Spleen (tissue), 11 donors: ENCODE measurements around the gene OXA1L. TPM values are rescaled to one million over a fixed set of nuclear protein-coding genes. Genes with fewer than 3 reads are reported as not detected.

Experiments used
- DNase-seq: peaks from one replicate; pipeline ENCODE4 v3.0.0-alpha.2; 2020
- H3K27ac ChIP-seq, 8 donors: fragments of 200-600 bp; sonication (generic) in 7 of 8; 1 replicate in 4 of 8; 2 replicates in 4 of 8; pipeline versions ENCODE4 v1.5.0 to v1.8.0; 2016 to 2021; ENCODE audit warnings: inconsistent platforms in 4 of 8, mild to moderate bottlenecking in 4 of 8, moderate library complexity in 1 of 8
- H3K27me3 ChIP-seq, 7 donors: fragments of 200-600 bp; sonication (generic) in 6 of 7; replicated peaks in 1 of 7; 1 replicate in 4 of 7; 2 replicates in 3 of 7; pipeline versions ENCODE4 v1.5.0 to v1.8.0; 2016 to 2021; ENCODE audit warnings: inconsistent platforms in 3 of 7, mild to moderate bottlenecking in 1 of 7
- H3K36me3 ChIP-seq, 6 donors: fragments of 200-600 bp; sonication (generic) in 5 of 6; 1 replicate in 4 of 6; 2 replicates in 2 of 6; pipeline versions ENCODE4 v1.5.0 to v1.8.0; 2016 to 2021; ENCODE audit warnings: inconsistent platforms in 2 of 6
- H3K4me1 ChIP-seq, 6 donors: fragments of 200-600 bp; sonication (generic) in 5 of 6; 1 replicate in 3 of 6; 2 replicates in 3 of 6; pipeline versions ENCODE4 v1.5.0 to v1.8.0; 2016 to 2021; ENCODE audit warnings: inconsistent platforms in 3 of 6
- H3K4me3 ChIP-seq, 8 donors: fragments of 200-600 bp; sonication (generic) in 7 of 8; 1 replicate in 4 of 8; 2 replicates in 4 of 8; pipeline versions ENCODE4 v1.5.0 to v1.8.0; 2016 to 2021; ENCODE audit warnings: inconsistent platforms in 4 of 8, mild to moderate bottlenecking in 4 of 8, moderate library complexity in 2 of 8
- H3K9me3 ChIP-seq, 8 donors: fragments of 200-600 bp; sonication (generic) in 7 of 8; 1 replicate in 4 of 8; 2 replicates in 4 of 8; pipeline versions ENCODE4 v1.5.0 to v1.8.0; 2016 to 2021; ENCODE audit warnings: inconsistent platforms in 4 of 8
- CTCF ChIP-seq, 11 experiments: fragments of 200-600 bp in 7 of 11; fragments of 450-650 bp in 4 of 11; sonication (generic) in 4 of 11; IDR thresholded peaks in 8 of 11; conservative IDR thresholded peaks in 3 of 11; 1 replicate in 7 of 11; 2 replicates in 4 of 11; pipeline versions ENCODE4 v1.4.0 to v1.8.0; 2016 to 2021; ENCODE audit warnings: antibody characterized with exemption in 11 of 11, inconsistent platforms in 4 of 11, mild to moderate bottlenecking in 1 of 11
- POLR2A ChIP-seq, 3 donors: fragments of 450-650 bp; IDR thresholded peaks; one replicate each; pipeline ENCODE4 v1.5.1; 2017; ENCODE audit warnings: antibody characterized with exemption in 3 of 3, mild to moderate bottlenecking in 1 of 3
- POLR2AphosphoS5 ChIP-seq, 3 donors: sonication (generic); formaldehyde crosslinking; IDR thresholded peaks; one replicate each; pipeline ENCODE4 v1.5.1; 2017; ENCODE audit warnings: antibody characterized with exemption in 3 of 3
- WGBS, 5 donors: extraction: QIAGEN DNeasy Blood & Tissue Kit in 3 of 5; methylation state at CpG; one replicate each; pipeline versions ENCODE4 v1.1.5 to v1.1.7; 2013 to 2018; 5-methylcytosine and 5-hydroxymethylcytosine counted together
- intact Hi-C: fragments of 100-400 bp; cut with DNase I; formaldehyde crosslinking; loops from one replicate; pipeline ENCODE4 v1.15.0; 2023; ENCODE audit warnings: low total_unique reads
- polyA plus RNA-seq, 3 donors: library from polyadenylated mRNA; stranded (reverse); fragments of 200-250 nt; gene quantifications; one replicate each; pipeline ENCODE4 v1.2.1, GENCODE V29; 2013
- total RNA-seq, 7 donors: library from RNA; depleted of rRNA in 3 of 7; stranded (reverse); fragments of >200 nt in 3 of 7; fragmentation: NEBNext Ultra II Directional in 4 of 7; extraction: Animal tissue kit (Norgen Biotek cat#: 25700) in 4 of 7; gene quantifications; one replicate each; pipeline versions ENCODE4 v1.1.0 to v1.2.1, GENCODE V29; 2016 to 2021
- donor health status: healthy with polysubstance abuse.
- donor health status: DM: no; HTN: no; CAD: no; lungs with moderate emphysema.
- donor health status: DM: no; HTN: no; CAD: no.
- donor health status: Bipolar disorder and iron deficiency.
- donor health status: healthy.
- donor health status: DM: no; HTN: no; CAD: no.
- donor health status: DM: yes; HTN: yes; CAD: no.

The OXA1L gene
- total and polyA plus RNA-seq, 10 donors: 73.5 to 133 (median 109) TPM

DNA sequence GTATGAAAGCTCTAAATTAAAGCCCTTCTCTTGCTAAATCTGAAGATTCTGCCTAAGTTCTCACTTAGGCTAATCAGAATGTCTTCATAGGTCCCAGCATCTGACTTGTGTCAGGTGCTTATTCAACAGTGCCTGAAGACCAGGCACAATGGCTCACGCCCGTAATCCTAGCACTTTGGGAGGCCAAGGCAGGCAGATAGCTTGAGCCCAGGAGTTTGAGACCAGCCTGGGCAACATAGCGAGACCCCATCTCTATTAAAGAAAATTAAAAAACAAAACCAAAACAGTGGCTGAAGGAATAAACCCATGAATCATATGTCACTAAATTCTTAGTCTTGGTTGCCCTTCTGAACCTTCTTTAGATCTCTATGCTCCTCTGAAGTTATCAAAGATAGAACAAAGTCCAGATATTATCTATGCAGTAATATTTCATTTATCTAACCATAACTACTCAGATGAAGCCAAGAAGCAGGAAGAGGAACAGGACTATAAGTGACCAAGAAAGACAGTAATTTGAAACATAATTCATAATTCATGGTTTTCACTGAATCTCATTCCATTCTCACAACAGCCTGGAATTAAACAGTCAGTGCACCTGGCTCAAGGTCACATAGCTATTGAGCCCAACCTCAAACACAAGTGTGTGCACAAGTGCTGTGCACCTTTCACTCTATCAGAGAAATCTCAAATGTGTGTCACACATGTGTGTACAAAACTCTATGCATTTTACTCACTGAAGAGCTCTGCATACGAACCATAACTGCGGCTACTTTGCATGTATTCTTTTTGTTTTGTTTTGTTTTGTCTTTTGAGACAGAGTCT is 42.1 kb downstream of the OXA1L start:
- H3K27me3 ChIP-seq: no peaks in the 10 kb centered on the region
- DNase-seq: no peak
- peaks cover 7 to 96% (median 63%) of the 10 kb centered on the region in 6 donors for H3K4me1 ChIP-seq
- 79 to 91% (median 91%) methylated on average over 5 of the region's 5 CpGs for WGBS, 5 donors
- H3K9me3 ChIP-seq: no peaks in the 10 kb centered on the region
- intact Hi-C loops: no loop called here
- H3K27ac ChIP-seq: peak overlapping the region in 4 of 8 donors; percentile 2 to 54 (median 18)
- no peak overlapping the region for H3K4me3 ChIP-seq
- H3K36me3 ChIP-seq: peaks cover 0 to 42% (median 0%) of the 10 kb centered on the region in 6 donors
- no peak for TF ChIP-seq POLR2AphosphoS5 (IDR thresholded peaks at IDR 0.05)
- no peak for TF ChIP-seq CTCF (IDR thresholded peaks at IDR 0.05 in 8 of 11, conservative IDR thresholded peaks at IDR 0.05 in 3 of 11)
- no peak for TF ChIP-seq POLR2A (IDR thresholded peaks at IDR 0.05)

GRCh38 chr14:22811722-22812121 is 45.2 kb downstream of the OXA1L start:
- TF ChIP-seq CTCF (IDR thresholded peaks at IDR 0.05 in 8 of 11, conservative IDR thresholded peaks at IDR 0.05 in 3 of 11): no peak
- TF ChIP-seq POLR2AphosphoS5 (IDR thresholded peaks at IDR 0.05): no peak
- no peak for TF ChIP-seq POLR2A (IDR thresholded peaks at IDR 0.05)
- Histone ChIP-seq H3K9me3 (no peaks in the 10 kb centered on the region), H3K4me1 (peaks cover 13 to 98% (median 72%) of the 10 kb centered on the region in 6 donors), H3K27me3 (no peaks in the 10 kb centered on the region), H3K27ac (peak overlapping the region in 7 of 8 donors; percentile 41 to 92 (median 69)), H3K36me3 (peaks cover 0 to 37% (median 0%) of the 10 kb centered on the region in 6 donors), H3K4me3 (peak overlapping the region in 5 of 8 donors; percentile 4 to 64 (median 19))
- DNase-seq: no peak
- WGBS, 5 donors: 24 to 46% (median 35%) methylated on average over 2 of the region's 2 CpGs
- intact Hi-C loops: no loop called here

DNA sequence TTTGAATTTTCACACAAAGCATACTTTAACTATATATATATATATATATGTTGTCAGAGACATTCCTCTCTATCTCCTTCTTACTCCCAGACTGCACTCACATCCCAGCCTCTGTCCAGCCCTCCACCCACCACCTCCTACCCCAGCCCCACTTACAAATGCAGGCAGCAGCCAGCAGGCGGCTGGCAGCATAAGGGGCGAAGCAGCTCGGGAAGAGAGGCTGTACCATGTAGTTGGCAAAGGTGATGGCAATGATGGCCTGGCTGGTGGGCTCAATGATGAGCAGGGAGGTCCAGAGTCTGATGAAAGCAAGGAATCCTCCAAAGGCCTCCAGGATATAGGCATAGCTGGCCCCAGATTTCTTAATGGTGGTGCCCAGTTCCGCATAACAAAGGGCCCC is 46.3 kb downstream of the OXA1L start:
- no peaks in the 10 kb centered on the region for H3K27me3 ChIP-seq
- H3K9me3 ChIP-seq: no peaks in the 10 kb centered on the region
- H3K4me1 ChIP-seq: peaks cover 15 to 99% (median 77%) of the 10 kb centered on the region in 6 donors
- peak overlapping the region in 5 of 8 donors; percentile 68 to 92 (median 69) for H3K27ac ChIP-seq
- 88 to 94% (median 91%) methylated on average over 4 of the region's 4 CpGs for WGBS, 5 donors
- H3K4me3 ChIP-seq: peak overlapping the region in 5 of 8 donors; percentile 1 to 64 (median 20)
- TF ChIP-seq POLR2AphosphoS5 (IDR thresholded peaks at IDR 0.05) (no peak), POLR2A (IDR thresholded peaks at IDR 0.05) (no peak)
- peak; percentile 78 for DNase-seq
- intact Hi-C loops: no loop called here
- H3K36me3 ChIP-seq: peaks cover 0 to 30% (median 0%) of the 10 kb centered on the region in 6 donors

- TF ChIP-seq CTCF (IDR thresholded peaks at IDR 0.05 in 8 of 11, conservative IDR thresholded peaks at IDR 0.05 in 3 of 11) (no peak), POLR2A (IDR thresholded peaks at IDR 0.05) (no peak), POLR2AphosphoS5 (IDR thresholded peaks at IDR 0.05) (no peak)
- Histone ChIP-seq H3K9me3 (no peaks in the 10 kb centered on the region), H3K4me3 (peak overlapping the region in 5 of 8 donors; percentile 1 to 64 (median 20)), H3K27ac (peak overlapping the region in 5 of 8 donors; percentile 68 to 92 (median 69)), H3K27me3 (no peaks in the 10 kb centered on the region), H3K4me1 (peaks cover 12 to 99% (median 79%) of the 10 kb centered on the region in 6 donors), H3K36me3 (peaks cover 0 to 26% (median 0%) of the 10 kb centered on the region in 6 donors)
- intact Hi-C loops: no loop called here
- 81 to 86% (median 82%) methylated on average over 9 of the region's 9 CpGs for WGBS, 5 donors
- DNase-seq: peak; percentile 71
Measured at GRCh38 chr14:22813145-22813544, 46.7 kb downstream of the OXA1L start.
